Right atrium auricular region (tissue), 2 donors: ENCODE results near the gene MYOM1. TPM values are rescaled to one million over a fixed set of nuclear protein-coding genes. Genes with fewer than 3 reads are reported as not detected.

Experiments used
- DNase-seq: peaks from one replicate; pipeline ENCODE4 v3.0.0-alpha.2; 2019; ENCODE audit warnings: low spot score
- H3K27ac ChIP-seq, 2 donors: fragments of 200-600 bp; sonication (generic); 1 replicate in 1 of 2; 2 replicates in 1 of 2; pipeline ENCODE4 v1.5.1; 2016 to 2019
- H3K27me3 ChIP-seq, 2 donors: fragments of 200-600 bp; sonication (generic); one replicate each; pipeline versions ENCODE4 v1.5.1 to v1.6.0; 2017 to 2019
- H3K36me3 ChIP-seq: fragments of 200-600 bp; sonication (generic); one replicate; pipeline ENCODE4 v1.5.1; 2016
- H3K4me1 ChIP-seq, 2 donors: fragments of 200-600 bp; sonication (generic); one replicate each; pipeline versions ENCODE4 v1.5.1 to v1.6.0; 2017 to 2019
- H3K4me3 ChIP-seq, 2 donors: fragments of 200-600 bp; sonication (generic); 1 replicate in 1 of 2; 2 replicates in 1 of 2; pipeline ENCODE4 v1.5.1; 2017 to 2019; ENCODE audit warnings: mild to moderate bottlenecking in 1 of 2, moderate library complexity in 1 of 2
- H3K9me3 ChIP-seq, 2 donors: fragments of 200-600 bp; sonication (generic); one replicate each; pipeline ENCODE4 v1.5.1; 2019
- total RNA-seq, 2 donors: library from RNA; depleted of rRNA; stranded (reverse); fragments of >200 nt; gene quantifications; one replicate each; pipeline ENCODE4 v1.1.0, GENCODE V29; 2016
- TF ChIP-seq, protein P1 (sequence below), 2 donors: fragments of 200-600 bp; sonication (generic); IDR thresholded peaks; one replicate each; pipeline ENCODE4 v1.5.1; 2019; ENCODE audit warnings: antibody characterized with exemption in 2 of 2

MYOM1 gene
- total RNA-seq, 2 donors from 2014 or later: 357 to 410 TPM

DNA sequence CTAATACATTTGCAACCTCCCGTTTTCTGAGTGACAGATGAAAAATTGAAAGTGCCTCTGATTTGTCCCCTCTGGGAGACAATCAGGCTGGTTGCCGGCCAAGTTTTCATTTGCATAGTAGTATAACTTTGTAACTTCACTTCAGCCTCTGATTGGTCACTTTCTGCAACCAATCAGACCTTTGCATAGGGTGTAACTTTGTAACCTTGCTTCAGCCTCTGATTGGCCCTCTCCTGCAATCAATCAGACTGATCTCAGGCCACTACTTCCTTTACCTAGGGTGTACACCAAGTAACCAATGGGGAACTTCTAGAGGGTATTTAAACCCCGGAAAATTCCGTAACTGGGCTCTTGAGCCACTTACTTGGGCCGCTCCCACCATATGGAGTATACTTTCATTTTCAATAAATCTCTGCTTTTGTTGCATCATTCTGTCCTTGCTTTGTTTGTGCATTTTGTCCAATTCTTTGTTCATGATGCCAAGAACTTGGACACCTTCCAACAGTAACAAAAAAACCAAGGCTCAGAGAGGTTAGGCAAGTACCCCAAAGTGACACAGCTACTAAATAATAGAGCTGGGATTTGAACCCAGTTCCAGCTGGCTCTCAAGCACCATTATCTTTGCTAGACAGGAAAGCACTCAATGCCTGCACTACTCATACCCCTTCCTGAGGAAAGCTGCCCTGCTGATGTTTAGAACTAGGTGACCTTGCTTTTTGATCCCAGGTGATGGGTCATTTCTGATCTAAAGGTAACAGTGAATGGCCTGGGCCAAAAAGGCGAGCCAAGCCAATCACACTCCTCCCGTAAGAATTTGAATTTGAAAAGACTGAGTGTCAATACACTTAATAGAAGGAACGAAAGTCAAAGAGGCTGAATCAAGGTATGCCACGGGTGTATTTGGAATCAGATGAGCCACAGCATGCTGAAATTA is 10.9 kb upstream of the MYOM1 start:
- Histone ChIP-seq H3K9me3 (no peaks in the 10 kb centered on the region), H3K27ac (no peak overlapping the region), H3K4me1 (no peaks in the 10 kb centered on the region), H3K4me3 (no peak overlapping the region), H3K36me3 (peaks cover 4% of the 10 kb centered on the region), H3K27me3 (no peaks in the 10 kb centered on the region)
- TF ChIP-seq, protein P1, sequence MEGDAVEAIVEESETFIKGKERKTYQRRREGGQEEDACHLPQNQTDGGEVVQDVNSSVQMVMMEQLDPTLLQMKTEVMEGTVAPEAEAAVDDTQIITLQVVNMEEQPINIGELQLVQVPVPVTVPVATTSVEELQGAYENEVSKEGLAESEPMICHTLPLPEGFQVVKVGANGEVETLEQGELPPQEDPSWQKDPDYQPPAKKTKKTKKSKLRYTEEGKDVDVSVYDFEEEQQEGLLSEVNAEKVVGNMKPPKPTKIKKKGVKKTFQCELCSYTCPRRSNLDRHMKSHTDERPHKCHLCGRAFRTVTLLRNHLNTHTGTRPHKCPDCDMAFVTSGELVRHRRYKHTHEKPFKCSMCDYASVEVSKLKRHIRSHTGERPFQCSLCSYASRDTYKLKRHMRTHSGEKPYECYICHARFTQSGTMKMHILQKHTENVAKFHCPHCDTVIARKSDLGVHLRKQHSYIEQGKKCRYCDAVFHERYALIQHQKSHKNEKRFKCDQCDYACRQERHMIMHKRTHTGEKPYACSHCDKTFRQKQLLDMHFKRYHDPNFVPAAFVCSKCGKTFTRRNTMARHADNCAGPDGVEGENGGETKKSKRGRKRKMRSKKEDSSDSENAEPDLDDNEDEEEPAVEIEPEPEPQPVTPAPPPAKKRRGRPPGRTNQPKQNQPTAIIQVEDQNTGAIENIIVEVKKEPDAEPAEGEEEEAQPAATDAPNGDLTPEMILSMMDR (IDR thresholded peaks at IDR 0.05): no peak
- DNase-seq: no peak

DNA sequence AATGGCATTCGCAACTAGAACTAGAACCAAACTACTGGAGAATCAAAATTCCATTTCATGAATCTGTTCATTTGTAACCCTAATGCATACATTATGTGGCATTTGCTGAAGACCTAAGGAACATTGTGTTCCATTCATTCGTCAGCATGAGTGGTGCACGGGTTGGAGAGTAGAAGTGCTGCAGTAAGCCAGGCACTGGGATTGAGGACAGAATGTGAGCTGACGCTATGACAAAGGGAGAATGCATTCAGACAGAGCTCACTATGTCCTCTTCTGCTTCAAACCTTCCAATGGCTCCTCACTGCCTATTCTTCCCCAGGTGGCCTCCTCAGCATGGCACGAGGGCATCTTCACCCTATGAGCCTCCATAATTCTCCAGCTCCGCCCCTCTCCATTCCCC is 6.3 kb upstream of the MYOM1 start:
- no peaks in the 10 kb centered on the region for H3K4me1 ChIP-seq
- H3K36me3 ChIP-seq: no peaks in the 10 kb centered on the region
- H3K4me3 ChIP-seq: no peak overlapping the region
- H3K27me3 ChIP-seq: no peaks in the 10 kb centered on the region
- DNase-seq: no peak
- no peak overlapping the region for H3K27ac ChIP-seq
- no peaks in the 10 kb centered on the region for H3K9me3 ChIP-seq
- TF ChIP-seq, protein P1 (IDR thresholded peaks at IDR 0.05): no peak

DNA sequence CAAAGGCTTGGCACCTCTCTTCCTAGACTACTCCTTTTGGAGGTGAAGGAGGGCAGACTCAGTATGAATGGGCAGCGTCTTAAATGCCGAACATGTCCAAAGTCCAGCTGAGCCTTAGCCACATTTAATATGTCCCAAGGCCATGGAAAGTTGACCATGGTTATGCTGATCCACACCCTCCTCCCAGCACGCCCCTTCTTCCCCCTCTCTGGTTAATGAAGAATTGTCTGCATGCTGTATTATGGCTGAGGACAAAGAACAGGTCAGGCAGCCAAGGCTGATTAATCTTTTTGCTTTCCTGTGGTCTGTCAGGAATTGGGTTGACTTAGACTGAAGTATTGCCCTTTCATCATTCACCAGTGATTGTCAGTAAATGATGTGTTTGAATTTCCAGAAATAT is 5.8 kb upstream of the MYOM1 start:
- TF ChIP-seq, protein P1 (IDR thresholded peaks at IDR 0.05): no peak
- no peak for DNase-seq
- Histone ChIP-seq H3K27me3 (no peaks in the 10 kb centered on the region), H3K9me3 (no peaks in the 10 kb centered on the region), H3K27ac (peak overlapping the region in 1 of 2 donors; percentile 20), H3K4me3 (no peak overlapping the region), H3K4me1 (no peaks in the 10 kb centered on the region), H3K36me3 (no peaks in the 10 kb centered on the region)

DNA sequence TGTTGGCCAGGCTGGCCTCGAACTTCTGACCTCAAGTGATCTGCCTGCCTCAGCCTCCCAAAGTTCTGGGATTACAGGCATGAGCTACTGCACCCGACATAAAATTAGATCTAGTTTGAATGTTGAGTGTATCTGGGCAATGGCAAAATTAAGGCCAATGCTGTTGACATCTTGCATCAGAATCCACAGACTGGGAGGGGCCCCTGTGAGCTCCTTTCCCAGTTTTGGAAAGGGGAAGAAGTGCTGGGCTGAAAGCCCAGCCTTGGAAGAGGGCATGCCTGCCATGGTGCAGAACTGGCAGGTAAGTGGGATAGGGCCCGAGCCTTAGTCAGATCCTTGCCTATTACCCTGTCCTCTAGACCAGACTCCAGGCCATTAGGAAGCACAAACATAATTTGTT is 4.5 kb upstream of the MYOM1 start:
- Histone ChIP-seq H3K4me3 (no peak overlapping the region), H3K4me1 (peaks cover 0 to 2% of the 10 kb centered on the region in 2 donors), H3K27me3 (no peaks in the 10 kb centered on the region), H3K9me3 (no peaks in the 10 kb centered on the region), H3K27ac (no peak overlapping the region), H3K36me3 (no peaks in the 10 kb centered on the region)
- DNase-seq: no peak
- TF ChIP-seq, protein P1 (IDR thresholded peaks at IDR 0.05): no peak

DNA sequence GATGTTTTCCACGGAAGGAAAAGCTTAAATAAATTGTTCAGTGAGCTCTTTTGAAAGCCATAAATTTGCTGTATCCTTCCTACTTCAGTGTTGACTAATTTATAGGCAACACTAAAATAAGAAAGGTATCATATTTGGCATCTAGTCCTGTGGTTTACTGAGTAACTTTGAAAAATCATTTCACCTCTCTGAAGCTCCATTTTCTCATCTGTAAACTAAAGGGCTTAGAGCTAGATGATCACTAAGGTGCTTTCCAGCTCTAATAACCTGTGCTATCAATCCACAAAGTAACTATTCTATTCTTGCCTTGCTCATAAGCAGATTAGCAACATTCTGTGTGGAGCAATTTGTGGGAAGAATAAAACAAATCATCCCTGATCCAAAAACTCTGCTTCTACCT is 3.6 kb upstream of the MYOM1 start:
- no peaks in the 10 kb centered on the region for H3K27me3 ChIP-seq
- no peak overlapping the region for H3K4me3 ChIP-seq
- H3K27ac ChIP-seq: no peak overlapping the region
- peaks cover 0 to 4% of the 10 kb centered on the region in 2 donors for H3K4me1 ChIP-seq
- TF ChIP-seq, protein P1 (IDR thresholded peaks at IDR 0.05): no peak
- no peaks in the 10 kb centered on the region for H3K36me3 ChIP-seq
- no peaks in the 10 kb centered on the region for H3K9me3 ChIP-seq
- no peak for DNase-seq
